Measurements from ENCODE around the gene ZNF619. TPM values are rescaled to one million over a fixed set of nuclear protein-coding genes. Genes with fewer than 3 reads are reported as not detected.
"Not testable (repeated sequence)": the region's sequence is repeated elsewhere in the genome, so short reads cannot be mapped to it uniquely, and the experiment has no call there.

ZNF619 gene
- 2.2 TPM for polyA plus RNA-seq (2013, experiment 1 of 2; ENCODE audit: insufficient read length)
- polyA plus RNA-seq (2013, experiment 2 of 2; ENCODE audit: insufficient read length) = 3.6 TPM

- DNase-seq = peak; percentile 76
Observed at GRCh38 chr3:40476478-40477470, at the start of gene ZNF619. Gene ZNF619, plus strand, starts transcription at chr3:40477122. Its CDS starts 858 bp downstream, at chr3:40477980.

GRCh38 chr3:40432793-40433192 is 44.1 kb upstream of the ZNF619 start:
- DNase-seq = no peak

DNA sequence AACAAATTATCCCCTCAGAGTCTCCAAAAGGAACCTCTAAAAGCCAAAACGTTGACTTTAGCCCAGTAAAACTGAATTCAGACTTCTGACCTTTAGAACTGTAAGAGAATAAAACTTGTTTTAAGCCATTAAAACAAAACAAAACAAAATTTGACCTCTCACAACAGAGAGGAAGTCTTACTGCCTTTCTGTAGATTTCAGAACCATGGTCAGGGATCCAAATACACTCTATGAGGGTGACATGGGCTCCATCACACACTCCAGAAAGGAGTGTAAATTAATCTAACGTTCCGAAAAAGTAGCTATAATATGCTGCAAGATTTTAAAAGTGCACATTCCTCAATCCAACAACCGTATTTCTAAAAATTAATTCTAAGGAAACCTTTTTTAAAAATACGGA is 39.0 kb upstream of the ZNF619 start:
- DNase-seq = no peak

DNA sequence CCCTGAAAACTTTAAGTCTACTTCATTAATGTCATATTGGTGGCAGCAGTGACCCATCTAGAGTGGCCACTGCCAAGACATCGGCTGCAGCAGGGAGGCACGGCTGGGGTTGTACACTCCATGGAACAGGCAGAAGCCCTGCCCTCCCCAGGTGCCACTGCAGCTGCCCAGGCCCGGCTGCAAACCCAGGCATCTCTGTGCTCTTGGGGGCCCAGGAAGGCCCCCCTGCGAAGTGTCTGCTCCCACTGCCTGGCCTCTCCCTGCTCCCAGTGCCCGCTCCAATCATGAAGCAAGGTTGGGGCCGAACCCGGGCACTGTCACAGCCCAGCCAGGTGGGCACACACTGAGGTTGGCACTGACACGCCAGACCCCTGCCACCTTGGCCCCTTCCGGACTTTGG is 31.9 kb upstream of the ZNF619 start:
- no peak for DNase-seq

DNA sequence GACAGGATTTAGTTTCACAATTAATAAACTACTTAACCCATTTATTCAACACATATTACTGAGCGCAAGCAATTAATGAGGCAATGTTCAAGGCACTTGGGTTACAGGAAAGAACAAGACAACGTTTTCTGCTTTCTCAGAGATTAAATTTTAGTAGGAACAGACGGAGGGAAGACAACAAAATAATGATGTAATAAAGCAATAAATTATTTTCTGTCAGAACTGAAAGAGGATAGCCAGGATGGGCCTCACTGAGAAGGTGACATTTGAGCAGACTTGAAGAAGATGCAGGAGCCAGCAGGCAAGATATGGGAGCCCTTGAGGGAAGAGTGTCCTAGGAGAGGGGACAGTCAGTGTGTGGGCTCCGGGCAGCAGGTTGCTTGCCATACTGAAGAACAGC is 31.0 kb upstream of the ZNF619 start:
- DNase-seq = no peak

- no peak for DNase-seq
Observed at GRCh38 chr3:40450438-40450837, 26.5 kb upstream of the ZNF619 start.

- no peak for DNase-seq
Observed at GRCh38 chr3:40451551-40451950, 25.4 kb upstream of the ZNF619 start.

- no peak for DNase-seq
Observed at GRCh38 chr3:40452057-40452456, 24.9 kb upstream of the ZNF619 start.

DNA sequence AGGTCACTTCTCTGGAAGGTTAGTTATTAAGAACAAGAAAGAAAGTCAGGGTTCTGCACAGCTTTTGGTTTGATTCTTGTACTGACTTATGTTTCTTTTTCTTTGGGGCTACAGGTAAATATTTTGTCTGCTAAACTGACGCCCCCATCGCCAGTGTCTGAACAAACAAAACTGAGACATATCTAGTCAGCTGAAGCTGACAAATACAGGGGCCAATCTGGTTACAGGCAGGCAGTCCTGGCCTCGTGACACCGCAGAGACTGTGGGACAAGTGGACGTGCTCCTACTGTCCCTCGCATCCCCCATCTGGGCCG is 24.4 kb upstream of the ZNF619 start:
- DNase-seq = no peak

- DNase-seq = peak; percentile 98
Observed at GRCh38 chr3:40452876-40453730, 23.8 kb upstream of the ZNF619 start.

GRCh38 chr3:40453933-40454332 is 23.0 kb upstream of the ZNF619 start:
- DNase-seq = no peak

DNA sequence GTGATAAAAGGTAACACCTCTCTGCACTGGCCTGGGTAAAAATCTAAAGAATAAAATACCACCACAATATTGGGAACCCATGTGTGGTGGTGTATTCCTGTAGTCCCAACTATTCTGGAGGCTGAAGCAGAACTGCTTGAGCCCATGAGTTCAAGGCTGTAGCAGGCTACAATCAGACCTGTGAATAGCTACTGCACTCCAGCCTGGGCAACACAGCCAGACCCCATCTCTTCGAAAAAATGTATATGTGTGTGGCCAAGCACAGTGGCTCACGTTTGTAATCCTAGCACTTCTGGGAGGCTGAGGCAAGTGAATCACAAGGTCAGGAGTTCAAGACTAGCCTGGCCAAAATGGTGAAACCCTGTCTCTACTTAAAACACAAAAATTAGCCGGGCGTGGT is 21.6 kb upstream of the ZNF619 start:
- DNase-seq = no peak

DNA sequence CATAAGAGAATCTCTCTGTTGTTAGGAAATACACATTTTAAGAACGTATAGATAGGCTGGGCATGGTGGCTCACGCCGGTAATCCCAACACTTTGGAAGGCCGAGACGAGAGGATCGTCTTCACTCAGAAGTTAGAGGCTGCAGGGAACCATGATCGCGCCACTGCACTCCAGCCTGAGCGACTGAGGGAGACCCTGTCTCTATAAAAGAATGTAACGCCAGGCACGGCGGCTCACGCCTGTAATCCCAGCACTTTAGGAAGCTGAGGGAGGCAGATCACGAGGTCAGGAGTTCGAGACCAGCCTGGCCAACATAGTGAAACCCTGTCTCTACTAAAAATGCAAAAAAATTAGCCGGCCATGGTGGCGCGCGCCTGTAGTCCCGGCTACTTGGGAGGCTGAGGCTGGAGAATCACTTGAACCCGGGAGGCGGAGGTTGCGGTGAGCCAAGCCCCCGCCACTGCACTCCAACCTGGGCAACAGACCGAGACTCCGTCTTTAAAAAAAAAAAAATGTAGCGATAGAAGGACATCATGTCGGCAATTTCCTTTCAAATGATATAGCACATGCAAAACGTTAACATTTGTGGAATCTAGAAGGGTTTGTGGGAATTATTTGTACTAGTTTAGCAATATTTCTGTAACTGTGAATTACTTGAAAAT is 20.5 kb upstream of the ZNF619 start:
- DNase-seq = no peak

GRCh38 chr3:40456940-40457823 is 19.7 kb upstream of the ZNF619 start, which contains the start of gene RPL14:
Gene RPL14, plus strand, starts transcription at chr3:40457339. Its CDS starts 133 bp downstream, at chr3:40457472.
- DNase-seq = peak; percentile 97

DNA sequence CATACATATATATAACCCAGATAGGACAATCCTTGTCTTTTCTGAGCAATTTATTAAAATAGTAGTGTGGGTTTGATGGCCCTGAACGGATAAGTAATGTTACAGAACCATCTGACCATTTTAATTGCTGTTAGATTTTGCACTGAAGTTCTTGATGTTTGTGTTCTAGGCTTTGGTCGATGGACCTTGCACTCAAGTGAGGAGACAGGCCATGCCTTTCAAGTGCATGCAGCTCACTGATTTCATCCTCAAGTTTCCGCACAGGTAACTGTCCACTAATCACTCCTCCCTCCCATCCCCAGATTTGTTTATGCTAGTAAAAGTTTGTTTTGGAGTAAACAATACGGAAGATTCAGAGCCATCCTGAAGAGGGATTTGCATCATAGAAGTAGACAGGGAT is 18.4 kb upstream of the ZNF619 start:
- no peak for DNase-seq

DNA sequence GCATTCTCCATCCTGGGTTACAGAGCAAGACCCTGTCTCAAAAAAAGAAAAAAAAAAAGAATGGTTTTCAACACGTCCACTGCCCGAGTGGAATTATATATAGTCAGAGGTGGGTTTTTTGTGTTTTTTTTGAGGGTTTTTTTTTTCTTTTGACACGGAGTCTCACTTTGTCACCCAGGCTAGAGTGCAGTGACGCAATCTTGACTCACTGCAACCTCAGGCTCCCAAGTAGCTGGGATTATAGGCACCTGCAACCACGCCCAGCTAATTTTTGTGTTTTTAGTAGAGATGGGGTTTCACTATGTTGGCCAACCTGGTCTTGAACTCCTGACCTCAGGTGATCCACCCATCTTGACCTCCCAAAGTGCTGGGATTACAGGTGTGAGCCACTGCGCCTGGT is 16.4 kb upstream of the ZNF619 start:
- DNase-seq = not testable (repeated sequence)

DNA sequence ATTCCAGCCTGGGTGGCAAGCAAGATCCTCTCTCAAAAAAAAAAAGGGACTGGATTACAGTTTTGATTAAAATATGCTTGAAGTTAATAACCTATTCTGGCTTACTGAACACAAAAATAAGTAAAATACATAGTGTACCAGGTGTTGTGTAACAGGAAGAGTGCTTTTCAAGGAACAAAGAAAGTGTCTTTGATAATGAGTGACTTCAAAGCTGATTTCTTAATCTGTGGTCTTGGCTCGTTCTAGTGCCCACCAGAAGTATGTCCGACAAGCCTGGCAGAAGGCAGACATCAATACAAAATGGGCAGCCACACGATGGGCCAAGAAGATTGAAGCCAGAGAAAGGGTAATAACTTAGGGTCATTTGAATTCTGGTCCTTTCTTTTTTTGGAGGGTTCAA is 15.8 kb upstream of the ZNF619 start:
- no peak for DNase-seq

GRCh38 chr3:40462838-40463237 is 14.1 kb upstream of the ZNF619 start:
- DNase-seq = not testable (repeated sequence)

GRCh38 chr3:40463579-40463978 is 13.3 kb upstream of the ZNF619 start:
- DNase-seq = no peak

DNA sequence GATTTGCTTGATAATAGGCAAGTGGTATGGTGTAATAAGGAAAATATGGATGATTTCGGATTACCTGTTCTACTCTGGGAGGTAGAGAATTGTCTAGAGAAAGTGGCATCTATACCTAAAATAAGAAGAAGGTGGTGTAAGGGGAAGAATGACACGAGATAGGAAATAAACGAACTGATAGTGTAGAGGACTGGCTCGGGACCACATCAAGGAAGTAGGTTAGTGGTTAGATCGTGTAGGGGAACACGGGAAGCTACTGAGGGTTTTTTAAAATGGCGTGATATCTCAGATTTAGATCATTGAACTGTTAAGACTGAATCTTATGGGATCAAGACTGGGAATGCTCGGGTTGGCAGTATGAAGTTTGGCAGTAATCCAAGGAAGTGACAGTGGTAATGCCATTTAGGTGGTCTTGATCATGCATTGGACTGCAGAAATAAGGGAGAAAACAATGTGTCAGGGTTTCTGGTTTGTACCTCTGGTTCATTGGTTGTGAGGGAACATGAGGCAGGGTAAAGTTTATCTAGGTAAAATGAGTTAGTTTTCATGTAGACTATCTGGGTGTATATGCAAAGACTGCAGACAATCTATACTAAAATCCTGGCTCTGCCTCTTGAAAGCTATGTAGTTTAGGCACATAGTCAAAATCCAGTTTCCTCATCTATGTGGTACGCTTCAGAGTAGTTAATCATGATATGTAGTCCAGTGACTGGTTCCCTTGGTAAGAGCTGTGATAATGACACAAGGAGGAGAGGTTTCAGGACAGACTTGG is 12.4 kb upstream of the ZNF619 start:
- DNase-seq = no peak

DNA sequence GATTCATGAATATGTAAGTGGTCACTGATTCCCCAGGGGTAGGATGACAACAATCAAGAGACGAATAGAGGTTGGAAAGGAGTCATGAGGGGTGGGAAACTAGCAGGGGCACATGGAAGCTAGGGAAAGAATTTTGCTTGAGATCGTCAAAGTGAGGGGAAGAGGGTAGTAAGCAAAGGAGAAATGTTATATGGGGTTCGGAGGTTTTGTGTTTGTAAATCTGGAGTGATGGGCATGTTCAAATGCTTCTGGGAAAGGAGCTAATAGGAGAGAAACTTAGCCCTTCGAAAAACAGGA is 11.9 kb upstream of the ZNF619 start:
- no peak for DNase-seq
